Adrenal gland (tissue), 19 donors: Measurements from ENCODE around the gene AP1AR. TPM values are rescaled to one million over a fixed set of nuclear protein-coding genes. Genes with fewer than 3 reads are reported as not detected.

Experiments used
- DNase-seq, 7 donors: peaks; one replicate each; pipeline ENCODE4 v3.0.0-alpha.2; 2019 to 2020
- H3K27ac ChIP-seq, 5 donors: fragments of 200-600 bp; sonication (generic) in 4 of 5; 1 replicate in 3 of 5; 2 replicates in 2 of 5; pipeline versions ENCODE4 v1.5.1 to v1.8.0; 2016 to 2020; ENCODE audit warnings: mild to moderate bottlenecking in 1 of 5
- H3K27me3 ChIP-seq: fragments of 200-600 bp; 2 replicates; pipeline ENCODE4 v1.8.0; 2021
- H3K36me3 ChIP-seq, 2 donors: fragments of 200-600 bp; replicated peaks in 1 of 2; 1 replicate in 1 of 2; 2 replicates in 1 of 2; pipeline versions ENCODE4 v1.5.1 to v1.8.0; 2018 to 2022
- H3K4me1 ChIP-seq, 2 donors: fragments of 200-600 bp; replicated peaks in 1 of 2; 1 replicate in 1 of 2; 2 replicates in 1 of 2; pipeline versions ENCODE4 v1.5.1 to v1.8.0; 2018 to 2021
- H3K4me3 ChIP-seq, 4 donors: fragments of 200-600 bp; sonication (generic) in 3 of 4; one replicate each; pipeline ENCODE4 v1.5.1; 2016 to 2018
- H3K9me3 ChIP-seq, 3 donors: fragments of 200-600 bp; sonication (generic) in 1 of 3; replicated peaks in 1 of 3; 1 replicate in 2 of 3; 2 replicates in 1 of 3; pipeline versions ENCODE4 v1.5.1 to v1.8.0; 2016 to 2021
- POLR2A ChIP-seq, 2 donors: fragments of 450-650 bp; IDR thresholded peaks; one replicate each; pipeline ENCODE4 v1.6.1; 2017; ENCODE audit warnings: antibody characterized with exemption in 2 of 2, mild to moderate bottlenecking in 2 of 2, moderate library complexity in 1 of 2
- WGBS, 4 donors: extraction: QIAGEN DNeasy Blood & Tissue Kit in 2 of 4; methylation state at CpG; one replicate each; pipeline versions ENCODE4 v1.1.5 to v1.1.7; 2013 to 2017; 5-methylcytosine and 5-hydroxymethylcytosine counted together
- intact Hi-C, 2 donors: fragments of 100-400 bp; cut with DNase I; formaldehyde crosslinking; loops; one replicate each; pipeline versions ENCODE4 v1.14.1 to v1.15.0; 2022 to 2023
- long read RNA-seq, 10 donors: library from polyadenylated mRNA in 3 of 10; unstranded in 2 of 10; stranded (forward) in 1 of 10; transcript quantifications; one replicate each; pipeline ENCODE4 v2.0.0 and lab custom pipeline, GENCODE V29; 2021 to 2026
- polyA plus RNA-seq, 3 donors: library from polyadenylated mRNA; stranded (reverse); fragments of 200-250 nt in 2 of 3; fragments of 350-450 nt in 1 of 3; fragmentation: Illumina TruSeq in 1 of 3; extraction: RNeasy Lipid Tissue Mini Kit (QIAGEN cat#74804) in 1 of 3; gene quantifications; one replicate each; pipeline ENCODE4 v1.2.3, GENCODE V29; 2013 to 2014
- total RNA-seq, 9 donors: library from RNA; depleted of rRNA in 4 of 9; stranded (reverse); fragments of >200 nt in 4 of 9; fragments of 120-200 nt in 1 of 9; fragmentation: NEBNext Ultra II Directional in 1 of 9; extraction: Animal tissue kit (Norgen Biotek cat#: 25700) in 1 of 9; gene quantifications; one replicate each; pipeline versions ENCODE4 v1.1.0 to v1.2.4, GENCODE V29; 2013 to 2023
- TF ChIP-seq, protein P1 (sequence below), 6 experiments: fragments of 450-650 bp in 4 of 6; fragments of 200-600 bp in 2 of 6; sonication (generic) in 1 of 6; IDR thresholded peaks; 1 replicate in 5 of 6; 2 replicates in 1 of 6; pipeline versions ENCODE4 v1.5.1 to v1.8.0; 2016 to 2021; ENCODE audit warnings: antibody characterized with exemption in 6 of 6, mild to moderate bottlenecking in 2 of 6, moderate library complexity in 1 of 6
- donor health status: healthy with polysubstance abuse.
- donor health status: Bipolar disorder and iron deficiency.
- donor health status: DM: yes; HTN: yes; CAD: no.
- donor health status: DM: no; HTN: no; CAD: no.
- donor health status: DM: no; HTN: no; CAD: no.
- donor health status: DM: yes; HTN: yes; CAD: no.

Gene AP1AR, protein sequence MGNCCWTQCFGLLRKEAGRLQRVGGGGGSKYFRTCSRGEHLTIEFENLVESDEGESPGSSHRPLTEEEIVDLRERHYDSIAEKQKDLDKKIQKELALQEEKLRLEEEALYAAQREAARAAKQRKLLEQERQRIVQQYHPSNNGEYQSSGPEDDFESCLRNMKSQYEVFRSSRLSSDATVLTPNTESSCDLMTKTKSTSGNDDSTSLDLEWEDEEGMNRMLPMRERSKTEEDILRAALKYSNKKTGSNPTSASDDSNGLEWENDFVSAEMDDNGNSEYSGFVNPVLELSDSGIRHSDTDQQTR
- total RNA-seq, result 10 to 100 TPM; 13.1 to 30.1 (median 19.6) TPM
- 10 to 100 TPM in 1 of 3 donors, 1 to 10 TPM in 2; 7.3 to 27.5 (median 8.0) TPM for polyA plus RNA-seq
- long read RNA-seq, donor 1, transcript AP1AR-201 (10 exons, 2,902 nt), result major isoform, 6 of 9 reads
- long read RNA-seq, donor 1, partial matches to known transcripts, result 0 of 9 reads
- long read RNA-seq, donor 1, other reads (novel, unspliced or antisense), result 0 of 9 reads
- long read RNA-seq, donor 2, partial matches to known transcripts, result 16 of 17 reads
- long read RNA-seq, donor 2, other reads (novel, unspliced or antisense), result 0 of 17 reads
- long read RNA-seq, donor 3, transcript AP1AR-201 (10 exons, 2,902 nt), result major isoform, 6 of 8 reads
- long read RNA-seq, donor 3, partial matches to known transcripts, result 0 of 8 reads
- long read RNA-seq, donor 3, other reads (novel, unspliced or antisense), result 0 of 8 reads
- long read RNA-seq, donor 4, transcript AP1AR-201 (10 exons, 2,902 nt), result major isoform, 14 of 19 reads
- long read RNA-seq, donor 4, partial matches to known transcripts, result 0 of 19 reads
- long read RNA-seq, donor 4, other reads (novel, unspliced or antisense), result 5 of 19 reads
- long read RNA-seq, donor 5, transcript AP1AR-201 (10 exons, 2,902 nt), result major isoform, 70 of 87 reads
- long read RNA-seq, donor 5, partial matches to known transcripts, result 2 of 87 reads
- long read RNA-seq, donor 5, other reads (novel, unspliced or antisense), result 12 of 87 reads
- long read RNA-seq, donor 6, partial matches to known transcripts, result 2 of 7 reads
- long read RNA-seq, donor 6, other reads (novel, unspliced or antisense), result 0 of 7 reads
- long read RNA-seq, donor 7, partial matches to known transcripts, result 18 of 22 reads
- long read RNA-seq, donor 7, other reads (novel, unspliced or antisense), result 0 of 22 reads
- long read RNA-seq, donor 8, partial matches to known transcripts, result 0 of 2 reads
- long read RNA-seq, donor 8, other reads (novel, unspliced or antisense), result 0 of 2 reads
- long read RNA-seq, donor 9, partial matches to known transcripts, result 0 of 5 reads
- long read RNA-seq, donor 9, other reads (novel, unspliced or antisense), result 0 of 5 reads
- long read RNA-seq, donor 10, partial matches to known transcripts, result 0 of 4 reads
- long read RNA-seq, donor 10, other reads (novel, unspliced or antisense), result 0 of 4 reads

DNA sequence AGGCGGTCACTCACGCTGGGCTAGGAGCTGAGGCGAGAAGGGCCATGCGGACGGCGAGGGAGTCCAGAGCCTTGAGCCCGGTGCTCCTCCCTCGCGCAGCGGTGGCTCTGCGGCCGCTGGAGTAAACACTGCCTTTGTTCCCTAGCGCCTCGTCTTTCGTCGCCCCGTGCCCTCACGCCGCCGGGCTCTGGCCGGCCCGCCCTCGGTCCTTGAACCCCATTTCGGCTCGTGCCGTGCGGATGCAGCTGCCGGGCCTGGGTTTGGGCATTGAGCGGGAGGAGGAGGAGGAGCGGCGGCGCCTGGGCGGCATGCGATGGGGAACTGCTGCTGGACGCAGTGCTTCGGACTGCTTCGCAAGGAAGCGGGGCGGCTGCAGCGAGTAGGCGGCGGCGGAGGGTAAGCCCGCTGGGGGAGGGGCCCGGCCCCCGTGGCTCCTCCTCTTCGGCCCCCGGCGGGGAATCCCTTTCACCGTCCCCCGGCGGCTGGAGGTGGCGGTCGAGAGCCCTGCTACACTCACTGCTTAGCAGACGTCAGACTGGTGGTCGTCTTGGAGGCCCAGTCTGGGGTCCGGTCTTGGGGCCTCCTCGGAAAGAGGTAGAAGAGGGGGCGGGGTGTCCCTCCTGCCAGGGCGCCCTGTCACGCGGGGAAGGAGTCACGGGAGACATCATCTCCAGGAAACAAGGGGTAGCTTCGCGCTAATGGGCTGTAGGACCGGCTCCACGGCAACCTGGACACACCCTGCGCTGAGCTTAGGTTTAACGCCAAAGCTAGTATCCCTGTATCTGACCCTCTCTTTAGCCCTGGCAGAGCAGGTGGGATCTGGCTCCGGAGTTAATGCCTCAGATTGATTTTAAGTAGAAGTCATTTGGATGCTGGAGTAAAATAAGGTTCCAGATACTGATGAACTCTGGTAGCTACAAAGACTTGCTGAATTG, at the start of gene AP1AR:
TSS of gene AP1AR (plus strand) at position 9 of the 935 bp plus-strand sequence. CDS start at position 314, 305 bp downstream.
- H3K27me3 ChIP-seq, result no peaks in the 10 kb centered on the region
- peak; percentile 76 to 89 (median 82) for DNase-seq
- no peaks in the 10 kb centered on the region for H3K36me3 ChIP-seq
- TF ChIP-seq POLR2A (IDR thresholded peaks at IDR 0.05), result peak; percentile 72 to 95
- TF ChIP-seq, protein P1, sequence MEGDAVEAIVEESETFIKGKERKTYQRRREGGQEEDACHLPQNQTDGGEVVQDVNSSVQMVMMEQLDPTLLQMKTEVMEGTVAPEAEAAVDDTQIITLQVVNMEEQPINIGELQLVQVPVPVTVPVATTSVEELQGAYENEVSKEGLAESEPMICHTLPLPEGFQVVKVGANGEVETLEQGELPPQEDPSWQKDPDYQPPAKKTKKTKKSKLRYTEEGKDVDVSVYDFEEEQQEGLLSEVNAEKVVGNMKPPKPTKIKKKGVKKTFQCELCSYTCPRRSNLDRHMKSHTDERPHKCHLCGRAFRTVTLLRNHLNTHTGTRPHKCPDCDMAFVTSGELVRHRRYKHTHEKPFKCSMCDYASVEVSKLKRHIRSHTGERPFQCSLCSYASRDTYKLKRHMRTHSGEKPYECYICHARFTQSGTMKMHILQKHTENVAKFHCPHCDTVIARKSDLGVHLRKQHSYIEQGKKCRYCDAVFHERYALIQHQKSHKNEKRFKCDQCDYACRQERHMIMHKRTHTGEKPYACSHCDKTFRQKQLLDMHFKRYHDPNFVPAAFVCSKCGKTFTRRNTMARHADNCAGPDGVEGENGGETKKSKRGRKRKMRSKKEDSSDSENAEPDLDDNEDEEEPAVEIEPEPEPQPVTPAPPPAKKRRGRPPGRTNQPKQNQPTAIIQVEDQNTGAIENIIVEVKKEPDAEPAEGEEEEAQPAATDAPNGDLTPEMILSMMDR (IDR thresholded peaks at IDR 0.05), result peak in 4 of 6 experiments; percentile 24 to 38 (median 29)
- peak within 1 kb of the TSS; percentile 84 to 97 (median 95) for H3K27ac ChIP-seq
- peak within 1 kb of the TSS; percentile 59 to 92 (median 84) for H3K4me3 ChIP-seq
- no peaks in the 10 kb centered on the region for H3K9me3 ChIP-seq
- intact Hi-C loops, result loop anchor here in 1 of 2 donors (10.0 kb wide), 1 partner anchor 87 kb away; the partner anchor contains the start of gene FAM241A
- WGBS, 4 donors, result 0% methylated on average over 29 to 70 of the region's 70 CpGs
- peaks cover 3 to 12% of the 10 kb centered on the region in 2 donors for H3K4me1 ChIP-seq

DNA sequence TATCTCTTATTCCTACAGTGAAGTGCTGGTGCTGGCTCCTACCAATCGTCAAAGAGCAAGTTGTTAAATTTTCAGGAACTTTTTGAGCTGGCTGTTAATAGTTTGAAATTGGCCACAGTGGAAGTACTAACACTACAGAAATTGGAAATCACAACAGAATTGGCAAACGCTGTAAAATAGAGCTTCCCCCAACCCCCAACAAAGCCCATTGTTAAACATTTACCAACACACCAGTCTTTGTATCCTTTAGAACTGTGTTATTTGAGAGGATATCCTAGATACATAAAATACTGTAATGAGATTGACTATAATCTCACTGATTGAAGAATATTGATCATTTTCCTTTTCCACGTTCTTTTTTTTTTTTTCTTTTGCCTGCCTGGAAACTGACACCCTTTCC, 49.0 kb upstream of the AP1AR start:
- no peaks in the 10 kb centered on the region for H3K27me3 ChIP-seq
- no peak overlapping the region for H3K4me3 ChIP-seq
- intact Hi-C loops, result no loop called here
- H3K4me1 ChIP-seq, result no peaks in the 10 kb centered on the region
- TF ChIP-seq, protein P1 (IDR thresholded peaks at IDR 0.05), result no peak
- TF ChIP-seq POLR2A (IDR thresholded peaks at IDR 0.05), result no peak
- no peak for DNase-seq
- H3K36me3 ChIP-seq, result peaks cover 0 to 5% of the 10 kb centered on the region in 2 donors
- WGBS, 4 donors, result 80 to 87% (median 87%) methylated on average over 3 of the region's 3 CpGs
- no peaks in the 10 kb centered on the region for H3K9me3 ChIP-seq
- H3K27ac ChIP-seq, result no peak overlapping the region

DNA sequence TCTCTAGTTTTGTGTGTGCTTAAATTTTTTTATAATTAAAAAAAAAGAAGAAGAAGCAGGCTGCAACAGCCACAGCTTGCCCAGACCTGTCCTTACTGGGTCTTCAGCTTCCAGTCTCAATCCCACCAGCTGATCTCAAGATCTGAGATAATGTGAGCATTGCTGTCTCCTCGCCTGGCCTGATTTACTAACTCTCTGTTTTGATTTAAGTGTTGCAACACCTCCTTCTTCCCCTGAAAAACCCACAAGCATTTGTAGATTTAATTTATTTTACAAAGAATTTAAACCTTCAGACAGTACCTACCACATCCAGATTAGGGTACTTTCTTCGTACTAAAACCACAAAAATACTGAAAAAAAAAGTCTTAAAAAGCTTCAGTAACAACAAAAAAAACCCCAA, 48.3 kb upstream of the AP1AR start:
- H3K27ac ChIP-seq, result no peak overlapping the region
- TF ChIP-seq POLR2A (IDR thresholded peaks at IDR 0.05), result no peak
- TF ChIP-seq, protein P1 (IDR thresholded peaks at IDR 0.05), result no peak
- no peaks in the 10 kb centered on the region for H3K4me1 ChIP-seq
- no peaks in the 10 kb centered on the region for H3K27me3 ChIP-seq
- peaks cover 0 to 5% of the 10 kb centered on the region in 2 donors for H3K36me3 ChIP-seq
- H3K4me3 ChIP-seq, result no peak overlapping the region
- intact Hi-C loops, result no loop called here
- DNase-seq, result no peak
- 79 to 91% (median 83%) methylated on average over 2 of the region's 2 CpGs for WGBS, 4 donors
- no peaks in the 10 kb centered on the region for H3K9me3 ChIP-seq
